Gastrocnemius medialis (tissue), 4 donors: ENCODE measurements around the gene VWA7.

ENCODE experiments used
- CTCF ChIP-seq, 5 experiments: fragments of 450-650 bp in 3 of 5; fragments of 200-600 bp in 2 of 5; sonication (generic) in 2 of 5; IDR thresholded peaks in 4 of 5; conservative IDR thresholded peaks in 1 of 5; 1 replicate in 4 of 5; 2 replicates in 1 of 5; pipeline ENCODE4 v1.5.1; 2016 to 2019; ENCODE audit warnings: antibody characterized with exemption in 5 of 5, mild to moderate bottlenecking in 3 of 5, moderate library complexity in 3 of 5
- POLR2A ChIP-seq, 2 donors: fragments of 450-650 bp; IDR thresholded peaks; one replicate each; pipeline ENCODE4 v1.6.1; 2017; ENCODE audit warnings: antibody characterized with exemption in 2 of 2, mild to moderate bottlenecking in 2 of 2, moderate library complexity in 2 of 2

- TF ChIP-seq CTCF (IDR thresholded peaks at IDR 0.05 in 4 of 5, conservative IDR thresholded peaks at IDR 0.05 in 1 of 5): no peak
- no peak for TF ChIP-seq POLR2A (IDR thresholded peaks at IDR 0.05)
Measured at GRCh38 chr6:31765559-31765909, 11.6 kb downstream of the VWA7 start.
